H1 (cell line): ENCODE measurements around the gene ARHGAP18. TPM values are rescaled to one million over a fixed set of nuclear protein-coding genes. Genes with fewer than 3 reads are reported as not detected.

ENCODE experiments used
- CTCF ChIA-PET: fragments of 300-600 bp; sonication (Branson Sonifier 250); formaldehyde crosslinking; loops from one replicate; lab custom pipeline; 2021; ENCODE audit not compliant: partially characterized antibody; lab: Charles Lee
- POLR2A ChIA-PET: fragments of 300-600 bp; sonication (Branson Sonifier 250); formaldehyde crosslinking; loops from one replicate; lab custom pipeline; 2021; ENCODE audit warnings: inconsistent platforms; ENCODE audit not compliant: partially characterized antibody; lab: Charles Lee
- DNase-seq, 2 experiments: peaks; one replicate each; pipeline versions ENCODE4 v3.0.0 to v3.0.0-alpha.2; 2010 to 2022; ENCODE audit warnings: low spot score in 2 of 2, low read depth in 1 of 2, mixed read lengths in 1 of 2
- FAIRE-seq: peaks from 2 replicates; lab custom pipeline; 2011; peaks lifted over from hg19 to GRCh38; lab: Jason Lieb, UNC
- H2AFZ ChIP-seq: 2 replicates; pipeline ENCODE4 v1.8.1; 2012; ENCODE audit warnings: low read length, inconsistent platforms
- H2AK5ac ChIP-seq: 2 replicates; pipeline ENCODE4 v1.6.1; 2013; ENCODE audit warnings: low read depth, low read length
- H2BK120ac ChIP-seq: replicated peaks from 2 replicates; pipeline ENCODE3; 2013; ENCODE audit warnings: low read depth, low read length, inconsistent platforms
- H2BK12ac ChIP-seq: 2 replicates; pipeline ENCODE4 v1.6.1; 2013; ENCODE audit warnings: low read depth, low read length
- H2BK15ac ChIP-seq: 2 replicates; pipeline ENCODE4 v1.6.1; 2013; ENCODE audit warnings: low read length
- H2BK20ac ChIP-seq: 2 replicates; pipeline ENCODE4 v1.6.1; 2013; ENCODE audit warnings: low read length
- H2BK5ac ChIP-seq: 2 replicates; pipeline ENCODE4 v1.6.1; 2013; ENCODE audit warnings: low read depth, low read length
- H3K14ac ChIP-seq: 2 replicates; pipeline ENCODE4 v1.6.1; 2013; ENCODE audit warnings: inconsistent platforms; ENCODE audit not compliant: insufficient read length
- H3K18ac ChIP-seq: 2 replicates; pipeline ENCODE4 v1.6.1; 2013; ENCODE audit warnings: low read length; ENCODE audit errors: extremely low read depth
- H3K23ac ChIP-seq: 2 replicates; pipeline ENCODE4 v1.6.1; 2013; ENCODE audit warnings: inconsistent platforms; ENCODE audit not compliant: insufficient read length
- H3K23me2 ChIP-seq: 2 replicates; pipeline ENCODE4 v1.6.1; 2013; ENCODE audit warnings: low read depth, low read length
- H3K27ac ChIP-seq: 2 replicates; pipeline ENCODE4 v1.6.1; 2011; ENCODE audit warnings: low read depth, low read length, inconsistent platforms
- H3K27me3 ChIP-seq, 4 experiments: replicated peaks in 1 of 4; 1 replicate in 1 of 4; 2 replicates in 3 of 4; pipeline versions ENCODE4 v1.6.1 to v1.8.1; 2011 to 2013; ENCODE audit warnings: low read length in 3 of 4, mild to moderate bottlenecking in 3 of 4, inconsistent platforms in 2 of 4, mixed read lengths in 2 of 4, moderate library complexity in 1 of 4; ENCODE audit not compliant: control insufficient read depth in 3 of 4, insufficient read depth in 3 of 4; ENCODE audit errors: extremely low read depth in 1 of 4
- H3K36me3 ChIP-seq, 4 experiments: 2 replicates each; pipeline versions ENCODE4 v1.6.1 to v1.8.1; 2011 to 2013; ENCODE audit warnings: mild to moderate bottlenecking in 4 of 4, low read length in 3 of 4, moderate library complexity in 2 of 4, control low read depth in 1 of 4, inconsistent platforms in 1 of 4; ENCODE audit not compliant: insufficient read depth in 4 of 4, control insufficient read depth in 2 of 4
- H3K4ac ChIP-seq: replicated peaks from 2 replicates; pipeline ENCODE3; 2013; ENCODE audit warnings: low read length, low read depth, mixed read lengths, inconsistent platforms; ENCODE audit not compliant: insufficient read length
- H3K4me1 ChIP-seq, 4 experiments: replicated peaks in 1 of 4; 1 replicate in 1 of 4; 2 replicates in 3 of 4; pipeline versions ENCODE4 v1.6.1 to v1.8.1; 2011 to 2013; ENCODE audit warnings: low read length in 3 of 4, inconsistent platforms in 2 of 4, mixed read lengths in 1 of 4; ENCODE audit not compliant: insufficient read depth in 4 of 4, control insufficient read depth in 3 of 4
- H3K4me2 ChIP-seq, 2 experiments: 2 replicates each; pipeline versions ENCODE4 v1.6.1 to v1.8.1; 2011 to 2013; ENCODE audit warnings: low read depth in 2 of 2, low read length in 2 of 2, control low read depth in 1 of 2, inconsistent platforms in 1 of 2, mild to moderate bottlenecking in 1 of 2; ENCODE audit not compliant: insufficient read depth in 1 of 2
- H3K4me3 ChIP-seq, 4 experiments: fragments of 200-600, 300-600 bp in 1 of 4; sonication (generic), shearing (Covaris generic), sonication (Bioruptor Twin) in 1 of 4; 2 replicates each; pipeline versions ENCODE4 v1.5.1 to v1.8.1; 2011 to 2016; ENCODE audit warnings: low read length in 4 of 4, low read depth in 3 of 4, control low read depth in 2 of 4, inconsistent platforms in 2 of 4, mild to moderate bottlenecking in 2 of 4, mixed read lengths in 1 of 4, moderate library complexity in 1 of 4; ENCODE audit not compliant: insufficient read depth in 2 of 4; ENCODE audit errors: extremely low read depth in 1 of 4
- H3K56ac ChIP-seq: replicated peaks from 2 replicates; pipeline ENCODE3; 2013; ENCODE audit warnings: low read depth, mild to moderate bottlenecking, mixed read lengths, low read length, inconsistent platforms; ENCODE audit not compliant: insufficient read length
- H3K79me1 ChIP-seq: 2 replicates; pipeline ENCODE4 v1.6.1; 2013; ENCODE audit warnings: low read depth, low read length, control low read depth
- H3K79me2 ChIP-seq, 2 experiments: 2 replicates each; pipeline versions ENCODE4 v1.6.1 to v1.8.1; 2012 to 2013; ENCODE audit warnings: low read length in 2 of 2, mild to moderate bottlenecking in 2 of 2, inconsistent platforms in 1 of 2; ENCODE audit not compliant: insufficient read depth in 2 of 2, control insufficient read depth in 1 of 2
- H3K9ac ChIP-seq, 4 experiments: replicated peaks in 1 of 4; 1 replicate in 1 of 4; 2 replicates in 3 of 4; pipeline versions ENCODE4 v1.6.1 to v1.8.1; 2011 to 2013; ENCODE audit warnings: low read depth in 3 of 4, low read length in 3 of 4, control low read depth in 2 of 4, mild to moderate bottlenecking in 2 of 4, moderate library complexity in 2 of 4, inconsistent platforms in 1 of 4; ENCODE audit errors: extremely low read depth in 1 of 4
- H3K9me3 ChIP-seq, 2 experiments: 2 replicates each; pipeline versions ENCODE4 v1.6.1 to v1.8.1; 2012 to 2013; ENCODE audit warnings: mild to moderate bottlenecking in 2 of 2, moderate library complexity in 2 of 2, control low read depth in 1 of 2, inconsistent platforms in 1 of 2, low read depth in 1 of 2, low read length in 1 of 2, mixed read lengths in 1 of 2; ENCODE audit not compliant: insufficient read depth in 2 of 2
- H4K20me1 ChIP-seq, 2 experiments: replicated peaks in 1 of 2; 2 replicates each; pipeline versions ENCODE3 to v1.8.1; 2011 to 2013; ENCODE audit warnings: inconsistent platforms in 2 of 2, low read length in 2 of 2, mild to moderate bottlenecking in 1 of 2; ENCODE audit not compliant: insufficient read depth in 2 of 2, control insufficient read depth in 1 of 2
- H4K5ac ChIP-seq: 2 replicates; pipeline ENCODE4 v1.6.1; 2013; ENCODE audit warnings: low read length, low read depth, mixed read lengths, inconsistent platforms; ENCODE audit not compliant: insufficient read length
- H4K8ac ChIP-seq: 2 replicates; pipeline ENCODE4 v1.8.0; 2013; ENCODE audit warnings: mild to moderate bottlenecking, moderate library complexity, low read length, inconsistent platforms; ENCODE audit not compliant: insufficient read depth; ENCODE audit errors: extremely low read depth
- H4K91ac ChIP-seq: replicated peaks from 2 replicates; pipeline ENCODE3; 2013; ENCODE audit warnings: low read length, mixed read lengths, inconsistent platforms; ENCODE audit not compliant: insufficient read length
- FOSL1 ChIP-seq: IDR thresholded peaks from 2 replicates; pipeline ENCODE4 v1.6.1; 2011; ENCODE audit warnings: mild to moderate bottlenecking, low read depth, low read length, moderate library complexity; ENCODE audit not compliant: insufficient read depth
- POLR2A ChIP-seq, 2 experiments: IDR thresholded peaks; 1 replicate in 1 of 2; 2 replicates in 1 of 2; pipeline ENCODE4 v1.6.1; 2011; ENCODE audit warnings: low read depth in 2 of 2, low read length in 2 of 2, mild to moderate bottlenecking in 2 of 2; ENCODE audit errors: control extremely low read depth in 1 of 2
- ZNF274 ChIP-seq: IDR thresholded peaks from 2 replicates; pipeline ENCODE4 v1.7.0; 2012; ENCODE audit warnings: low read length, borderline replicate concordance; ENCODE audit errors: extremely low read depth
- WGBS, 2 experiments: shearing (Covaris generic) in 1 of 2; methylation state at CpG; one replicate each; pipeline versions ENCODE4 v1.1.6 to v1.1.7; 2013 to 2015; ENCODE audit warnings: low lambda C conversion rate in 2 of 2, mixed read lengths in 2 of 2, inconsistent platforms in 1 of 2, low coverage in 1 of 2, missing lambda C conversion rate in 1 of 2; ENCODE audit not compliant: insufficient replicate concordance in 2 of 2, insufficient coverage in 1 of 2, insufficient read length in 1 of 2; ENCODE audit errors: extremely low coverage in 1 of 2, missing lambda C conversion rate in 1 of 2; 5-methylcytosine and 5-hydroxymethylcytosine counted together
- polyA plus RNA-seq, 7 experiments: library from polyadenylated mRNA; depleted of rRNA in 3 of 7; stranded (reverse) in 5 of 7; unstranded in 2 of 7; fragments of >200 nt in 5 of 7; fragments of 200-250 nt in 2 of 7; gene quantifications; 1 replicate in 5 of 7; 2 replicates in 1 of 7; 4 replicates in 1 of 7; pipeline versions ENCODE4 v1.2.1 to v1.2.3, GENCODE V29; 2011 to 2013; ENCODE audit warnings: missing spikeins in 2 of 7, mixed read lengths in 2 of 7
- total RNA-seq: library from RNA; stranded (reverse); fragmentation: NEBNext Ultra II Directional; extraction: Animal tissue kit (Norgen Biotek cat#: 25700); gene quantifications from 2 replicates; pipeline ENCODE4 v1.2.1, GENCODE V29; 2021
- TF ChIP-seq, protein P1 (sequence below): IDR thresholded peaks from 2 replicates; pipeline ENCODE4 v1.6.1; 2012; ENCODE audit warnings: inconsistent platforms

Gene ARHGAP18
- total and polyA plus RNA-seq, 2 of the 8 experiments (the other 6 are each of a cell fraction or from before 2014, with no cell fraction given) = 0.83 to 4.5 TPM

DNA sequence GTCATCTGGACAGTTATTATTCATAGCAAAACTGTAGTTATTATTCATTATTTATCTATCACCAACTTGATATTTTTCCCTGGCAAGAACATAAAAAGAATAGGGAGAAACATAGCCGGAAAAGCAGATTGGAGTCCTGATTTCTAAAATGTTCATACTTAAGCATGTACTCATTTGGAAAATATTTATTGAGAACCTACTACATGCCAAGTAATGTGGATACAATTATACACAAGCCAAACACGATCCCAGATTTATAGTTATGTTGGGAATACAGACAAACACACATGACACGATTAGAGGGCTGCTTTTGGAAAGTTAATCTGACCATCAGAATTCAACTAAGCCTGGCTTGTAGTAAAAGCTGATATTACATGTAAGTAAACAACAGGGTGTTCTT, 30.7 kb downstream of the ARHGAP18 start:
- Histone ChIP-seq H2AK5ac (no peak overlapping the region), H2BK12ac (no peak overlapping the region), H4K20me1 (no peaks in the 10 kb centered on the region), H3K9me3 (no peaks in the 10 kb centered on the region), H3K18ac (no peak overlapping the region), H3K14ac (no peak overlapping the region), H2BK120ac (no peak overlapping the region), H2BK5ac (no peak overlapping the region), H2BK15ac (no peak overlapping the region), H3K4me2 (no peak overlapping the region), H3K79me2 (no peaks in the 10 kb centered on the region), H2AFZ (0 out of 2 replicates have a peak overlapping the region, but pooled peaks have one; percentile 71), H3K27me3 (no peaks in the 10 kb centered on the region), H3K56ac (no peak overlapping the region), H3K27ac (no peak overlapping the region), H4K5ac (no peak overlapping the region), H3K9ac (no peak overlapping the region), H3K36me3 (no peaks in the 10 kb centered on the region), H3K4me3 (no peak overlapping the region), H3K23me2 (no peaks in the 10 kb centered on the region), H3K4me1 (no peaks in the 10 kb centered on the region), H2BK20ac (no peak overlapping the region), H3K23ac (no peak overlapping the region), H4K91ac (no peak overlapping the region), H3K4ac (no peak overlapping the region), H4K8ac (no peak overlapping the region), H3K79me1 (no peaks in the 10 kb centered on the region)
- ChIA-PET CTCF (interaction anchor here (1.3 kb wide), 2 partner anchors 9 to 81 kb away, joined by 3 read pairs; no protein-coding TSS in a partner anchor), POLR2A (no interaction called here)
- DNase-seq (no peak), FAIRE-seq (no peak)
- WGBS, 2 experiments = 92% methylated on average over 3 of the region's 3 CpGs; no CpG with 5 or more reads in 1 of the 2 experiments
- TF ChIP-seq FOSL1 = no peak
- TF ChIP-seq ZNF274 = no peak
- TF ChIP-seq POLR2A (IDR thresholded peaks at IDR 0.05; ENCODE audit: control extremely low read depth in 1 of 2, low read depth in 2 of 2, low read length in 2 of 2) = no peak
- TF ChIP-seq, protein P1, sequence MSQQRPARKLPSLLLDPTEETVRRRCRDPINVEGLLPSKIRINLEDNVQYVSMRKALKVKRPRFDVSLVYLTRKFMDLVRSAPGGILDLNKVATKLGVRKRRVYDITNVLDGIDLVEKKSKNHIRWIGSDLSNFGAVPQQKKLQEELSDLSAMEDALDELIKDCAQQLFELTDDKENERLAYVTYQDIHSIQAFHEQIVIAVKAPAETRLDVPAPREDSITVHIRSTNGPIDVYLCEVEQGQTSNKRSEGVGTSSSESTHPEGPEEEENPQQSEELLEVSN = no peak
